ENCODE measurements around the gene ICE2.

DNA sequence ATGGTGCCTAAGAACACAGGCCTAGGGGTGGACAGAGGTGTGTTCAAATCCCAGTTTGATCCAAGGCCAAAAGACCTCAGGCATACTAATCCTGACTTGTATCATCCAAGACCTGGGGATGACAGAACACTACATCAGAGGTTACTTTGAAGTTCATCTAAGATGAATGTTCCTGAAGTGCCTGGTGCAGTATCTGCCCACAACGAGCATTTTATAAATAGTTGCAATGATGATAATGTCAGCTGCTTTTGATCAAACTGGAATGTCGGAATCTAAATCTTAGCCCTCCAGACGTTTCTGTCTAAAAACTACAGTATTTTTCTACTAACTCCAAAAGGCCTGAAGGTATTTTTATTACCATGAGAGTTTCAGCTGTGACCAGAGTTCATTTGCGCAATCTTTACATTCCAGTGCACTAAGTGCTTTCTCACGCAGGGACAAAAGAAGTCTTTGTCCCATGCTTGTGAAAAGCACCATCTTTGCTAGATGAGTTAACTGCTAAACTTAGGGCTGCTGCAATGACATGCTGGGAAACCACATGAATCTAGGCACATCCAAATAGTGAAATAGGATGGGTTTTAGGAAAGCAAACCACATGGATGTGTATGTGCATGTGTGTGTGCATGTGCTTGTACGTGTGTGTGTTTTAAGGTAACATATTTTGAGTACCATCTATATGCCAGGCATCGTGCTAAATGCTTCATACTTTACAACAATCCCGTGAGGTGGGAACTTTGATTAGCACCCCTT lies 99.2 kb downstream of the ICE2 start:
- TF ChIP-seq, protein P1, sequence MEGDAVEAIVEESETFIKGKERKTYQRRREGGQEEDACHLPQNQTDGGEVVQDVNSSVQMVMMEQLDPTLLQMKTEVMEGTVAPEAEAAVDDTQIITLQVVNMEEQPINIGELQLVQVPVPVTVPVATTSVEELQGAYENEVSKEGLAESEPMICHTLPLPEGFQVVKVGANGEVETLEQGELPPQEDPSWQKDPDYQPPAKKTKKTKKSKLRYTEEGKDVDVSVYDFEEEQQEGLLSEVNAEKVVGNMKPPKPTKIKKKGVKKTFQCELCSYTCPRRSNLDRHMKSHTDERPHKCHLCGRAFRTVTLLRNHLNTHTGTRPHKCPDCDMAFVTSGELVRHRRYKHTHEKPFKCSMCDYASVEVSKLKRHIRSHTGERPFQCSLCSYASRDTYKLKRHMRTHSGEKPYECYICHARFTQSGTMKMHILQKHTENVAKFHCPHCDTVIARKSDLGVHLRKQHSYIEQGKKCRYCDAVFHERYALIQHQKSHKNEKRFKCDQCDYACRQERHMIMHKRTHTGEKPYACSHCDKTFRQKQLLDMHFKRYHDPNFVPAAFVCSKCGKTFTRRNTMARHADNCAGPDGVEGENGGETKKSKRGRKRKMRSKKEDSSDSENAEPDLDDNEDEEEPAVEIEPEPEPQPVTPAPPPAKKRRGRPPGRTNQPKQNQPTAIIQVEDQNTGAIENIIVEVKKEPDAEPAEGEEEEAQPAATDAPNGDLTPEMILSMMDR (IDR thresholded peaks at IDR 0.05; ENCODE audit: low read depth, low read length): no peak
- no peak for TF ChIP-seq EZH2phosphoT487 (IDR thresholded peaks at IDR 0.05; ENCODE audit: low read depth)
